MM.1S (cell line): ENCODE results near the gene GADD45B.

Experiments used
- DNase-seq: peaks from one replicate; pipeline ENCODE4 v3.0.0-alpha.2; 2015
- H2AFZ ChIP-seq: fragments of 300-600 bp; sonication (generic); 2 replicates; pipeline ENCODE4 v1.6.0; 2016; ENCODE audit warnings: antibody characterized with exemption, low read length
- H3F3A ChIP-seq: fragments of 300-600 bp; sonication (generic); 2 replicates; pipeline ENCODE4 v1.6.1; 2016; ENCODE audit warnings: mild to moderate bottlenecking, antibody characterized with exemption, low read length, moderate library complexity, mixed read lengths; ENCODE audit not compliant: insufficient read depth
- H3K27ac ChIP-seq: fragments of 300-600 bp; sonication (generic); 2 replicates; pipeline ENCODE4 v1.5.1; 2016; ENCODE audit warnings: mild to moderate bottlenecking, low read length
- H3K27me3 ChIP-seq: fragments of 300-600 bp; sonication (generic); replicated peaks from 2 replicates; pipeline ENCODE4 v1.6.0; 2016; ENCODE audit warnings: low read length; ENCODE audit not compliant: insufficient read depth
- H3K36me3 ChIP-seq: fragments of 300-600 bp; sonication (generic); replicated peaks from 2 replicates; pipeline ENCODE4 v1.6.1; 2016; ENCODE audit warnings: mild to moderate bottlenecking, low read length, mixed read lengths; ENCODE audit not compliant: insufficient read depth
- H3K4me1 ChIP-seq: fragments of 300-600 bp; sonication (generic); 2 replicates; pipeline ENCODE4 v1.6.1; 2016; ENCODE audit warnings: low read length, mixed read lengths
- H3K4me2 ChIP-seq: fragments of 300-600 bp; sonication (generic); 2 replicates; pipeline ENCODE4 v1.6.0; 2016; ENCODE audit warnings: low read depth, low read length
- H3K4me3 ChIP-seq: fragments of 300-600 bp; sonication (generic); 2 replicates; pipeline ENCODE4 v1.5.1; 2016; ENCODE audit warnings: low read length, mixed read lengths
- H3K79me2 ChIP-seq: fragments of 300-600 bp; sonication (generic); 2 replicates; pipeline ENCODE4 v1.6.1; 2016; ENCODE audit warnings: mixed run types, low read length, mixed read lengths
- H3K9ac ChIP-seq: fragments of 300-600 bp; sonication (generic); 2 replicates; pipeline ENCODE4 v1.6.1; 2016; ENCODE audit warnings: low read length, mixed read lengths
- H3K9me2 ChIP-seq: fragments of 300-600 bp; sonication (generic); replicated peaks from 2 replicates; pipeline ENCODE4 v1.6.1; 2016; ENCODE audit warnings: mild to moderate bottlenecking, low read length, mixed read lengths; ENCODE audit not compliant: insufficient read depth
- H3K9me3 ChIP-seq: fragments of 300-600 bp; sonication (generic); replicated peaks from 2 replicates; pipeline ENCODE4 v1.6.1; 2016; ENCODE audit warnings: mild to moderate bottlenecking, low read length, mixed read lengths; ENCODE audit not compliant: insufficient read depth
- H4K20me1 ChIP-seq: fragments of 300-600 bp; sonication (generic); 2 replicates; pipeline ENCODE4 v1.6.1; 2016; ENCODE audit warnings: mild to moderate bottlenecking, low read length, moderate library complexity, mixed read lengths; ENCODE audit not compliant: insufficient read depth
- CTCF ChIP-seq: fragments of 300-600 bp; sonication (generic); IDR thresholded peaks from 2 replicates; pipeline ENCODE4 v1.5.1; 2016; ENCODE audit warnings: antibody characterized with exemption, low read length, mixed read lengths
- EZH2 ChIP-seq: fragments of 300-600 bp; sonication (generic); optimal IDR thresholded peaks from 2 replicates; pipeline ENCODE3; 2017; ENCODE audit warnings: low read depth, mild to moderate bottlenecking, antibody characterized with exemption, low read length, mixed read lengths
- EZH2phosphoT487 ChIP-seq: fragments of 300-600 bp; sonication (generic); IDR thresholded peaks from 2 replicates; pipeline ENCODE4 v1.6.1; 2018; ENCODE audit warnings: antibody characterized with exemption, low read length

The GADD45B gene

GRCh38 chr19:2524840-2525723 lies 49.2 kb downstream of the GADD45B start:
- Histone ChIP-seq H4K20me1 (no peaks in the 10 kb centered on the region), H3K27ac (no peak overlapping the region), H3K4me2 (no peak overlapping the region), H2AFZ (no peak overlapping the region), H3K79me2 (no peaks in the 10 kb centered on the region), H3K9ac (no peak overlapping the region), H3K4me3 (no peak overlapping the region), H3K27me3 (no peaks in the 10 kb centered on the region), H3K4me1 (no peaks in the 10 kb centered on the region), H3F3A (0 out of 2 replicates have a peak, but pooled peaks cover 4% of the 10 kb centered on the region), H3K9me2 (no peaks in the 10 kb centered on the region), H3K9me3 (no peaks in the 10 kb centered on the region), H3K36me3 (no peaks in the 10 kb centered on the region)
- no peak for TF ChIP-seq CTCF
- no peak for TF ChIP-seq EZH2phosphoT487
- no peak for TF ChIP-seq EZH2
- DNase-seq = no peak

GRCh38 chr19:2527171-2527570 lies 51.2 kb downstream of the GADD45B start:
- Histone ChIP-seq H3K36me3 (no peaks in the 10 kb centered on the region), H3K9me3 (no peaks in the 10 kb centered on the region), H2AFZ (no peak overlapping the region), H3K9me2 (no peaks in the 10 kb centered on the region), H3K79me2 (no peaks in the 10 kb centered on the region), H4K20me1 (no peaks in the 10 kb centered on the region), H3K27ac (no peak overlapping the region), H3K27me3 (no peaks in the 10 kb centered on the region), H3F3A (0 out of 2 replicates have a peak, but pooled peaks cover 4% of the 10 kb centered on the region), H3K4me1 (no peaks in the 10 kb centered on the region), H3K9ac (no peak overlapping the region), H3K4me3 (no peak overlapping the region), H3K4me2 (no peak overlapping the region)
- TF ChIP-seq EZH2 = no peak
- no peak for TF ChIP-seq CTCF
- DNase-seq = no peak

GRCh38 chr19:2527686-2528085 lies 51.8 kb downstream of the GADD45B start:
- H3K27ac ChIP-seq = no peak overlapping the region
- H2AFZ ChIP-seq = no peak overlapping the region
- no peak overlapping the region for H3K4me3 ChIP-seq
- no peak overlapping the region for H3K9ac ChIP-seq
- no peak overlapping the region for H3K4me2 ChIP-seq
- no peaks in the 10 kb centered on the region for H3K36me3 ChIP-seq
- no peaks in the 10 kb centered on the region for H3K27me3 ChIP-seq
- TF ChIP-seq CTCF (no peak), EZH2 (no peak), EZH2phosphoT487 (no peak)
- H3K4me1 ChIP-seq = no peaks in the 10 kb centered on the region
- DNase-seq = no peak
- H3K79me2 ChIP-seq = no peaks in the 10 kb centered on the region
- H3K9me3 ChIP-seq = no peaks in the 10 kb centered on the region
- H3F3A ChIP-seq = 0 out of 2 replicates have a peak, but pooled peaks cover 4% of the 10 kb centered on the region
- H3K9me2 ChIP-seq = no peaks in the 10 kb centered on the region
- no peaks in the 10 kb centered on the region for H4K20me1 ChIP-seq
